Subcutaneous adipose tissue (tissue), 4 donors: ENCODE measurements around the gene LDB3. TPM values are rescaled to one million over a fixed set of nuclear protein-coding genes. Genes with fewer than 3 reads are reported as not detected.

ENCODE experiments used
- CTCF ChIP-seq: fragments of 450-650 bp; IDR thresholded peaks from one replicate; pipeline ENCODE4 v1.5.1; 2016; ENCODE audit warnings: low read depth, mild to moderate bottlenecking, control low read depth, antibody characterized with exemption, moderate library complexity
- total RNA-seq, 4 donors: library from RNA; depleted of rRNA; stranded (reverse); fragments of >200 nt; gene quantifications; one replicate each; pipeline ENCODE4 v1.1.0, GENCODE V29; 2016

Gene LDB3
- total RNA-seq, 4 donors from 2014 or later, result 0.51 to 12.1 (median 2.2) TPM

DNA sequence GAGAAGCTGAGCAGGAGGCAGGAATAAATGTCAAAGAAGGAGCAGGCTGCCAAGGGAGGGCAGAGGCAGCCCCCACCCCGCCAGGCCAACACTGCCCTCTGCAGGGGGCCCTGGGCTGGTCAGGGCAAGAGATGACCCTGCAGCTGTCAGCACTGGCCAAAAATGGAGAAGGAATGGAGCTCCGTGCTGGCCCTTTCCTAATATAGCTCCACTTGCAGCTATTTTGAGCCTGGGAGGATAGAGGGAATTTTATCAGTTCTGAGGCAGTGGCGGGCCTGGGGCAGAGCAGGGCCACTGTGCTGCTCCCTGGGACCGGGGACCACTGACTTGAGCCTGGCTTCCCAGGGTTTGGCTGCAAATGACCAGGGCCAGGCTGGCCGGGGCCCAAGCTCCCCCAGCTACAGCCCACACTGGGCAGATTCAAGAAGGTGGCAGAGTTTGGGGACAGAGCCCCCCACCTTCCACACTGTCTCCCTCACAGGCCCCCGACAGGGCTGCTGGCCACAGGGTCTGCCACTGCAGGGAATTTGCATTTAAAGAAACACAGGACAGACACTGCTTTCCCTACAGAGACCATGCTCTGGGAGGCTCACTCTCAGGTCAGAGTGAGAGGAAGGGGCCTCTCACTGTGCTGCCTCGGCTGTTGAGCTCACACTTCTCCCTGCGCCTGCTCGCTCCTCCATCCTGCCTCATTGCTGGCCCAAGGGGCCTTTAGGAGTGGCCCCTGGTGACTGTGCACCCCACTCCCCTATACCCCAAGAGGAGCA, 16.2 kb downstream of the LDB3 start:
- TF ChIP-seq CTCF, result no peak

- TF ChIP-seq CTCF, result no peak
Measured at GRCh38 chr10:86685416-86685815, 17.1 kb downstream of the LDB3 start.

DNA sequence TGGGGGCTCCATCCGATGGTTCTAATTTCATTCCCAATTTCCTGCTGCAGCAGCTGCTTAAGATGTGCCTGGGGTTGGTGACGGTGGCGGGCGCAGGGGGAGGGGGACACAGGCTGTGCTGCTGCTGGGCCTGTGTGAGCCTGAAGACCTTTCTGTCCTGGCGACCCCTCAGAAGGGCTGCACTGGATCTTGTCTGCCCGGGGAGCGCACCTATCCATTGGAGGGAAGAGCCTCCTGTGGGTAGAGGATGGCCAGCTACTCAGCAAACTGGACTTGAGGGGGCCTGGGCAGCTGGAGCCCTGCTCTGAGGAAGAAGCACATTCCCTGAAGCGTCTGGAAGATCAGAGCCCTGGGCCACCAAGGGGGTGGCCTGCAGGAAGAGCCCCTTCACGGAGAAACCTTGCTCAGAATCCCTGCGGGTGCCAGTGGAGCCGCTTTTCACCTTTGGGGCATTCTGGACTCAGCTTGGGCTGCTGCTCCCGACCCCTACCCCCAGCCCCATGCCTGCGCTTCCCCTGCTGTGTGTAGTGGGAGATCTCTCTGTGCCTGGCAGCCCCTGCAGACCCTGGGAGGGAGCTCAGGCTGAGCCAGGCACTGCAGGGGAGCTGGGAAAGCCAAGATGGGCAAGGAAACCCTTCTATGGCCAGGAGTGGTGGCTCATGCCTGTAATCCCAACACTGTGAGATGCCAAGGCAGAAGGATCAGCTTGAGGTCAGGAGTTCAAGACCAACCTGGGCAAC, 17.8 kb downstream of the LDB3 start:
- no peak for TF ChIP-seq CTCF

DNA sequence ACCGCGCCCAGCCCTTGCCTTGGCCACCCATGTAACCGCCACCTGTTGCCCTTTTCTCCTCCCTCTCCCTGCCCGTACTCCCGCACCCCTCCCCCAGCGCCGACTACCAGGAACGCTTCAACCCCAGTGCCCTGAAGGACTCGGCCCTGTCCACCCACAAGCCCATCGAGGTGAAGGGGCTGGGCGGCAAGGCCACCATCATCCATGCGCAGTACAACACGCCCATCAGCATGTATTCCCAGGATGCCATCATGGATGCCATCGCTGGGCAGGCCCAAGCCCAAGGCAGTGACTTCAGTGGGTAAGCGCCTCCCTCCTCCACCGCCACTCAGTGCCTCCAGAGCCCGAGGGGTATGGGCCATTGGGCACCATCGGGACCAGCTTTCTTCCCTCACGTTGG, 18.7 kb downstream of the LDB3 start:
- no peak for TF ChIP-seq CTCF

GRCh38 chr10:86687750-86688149, 19.4 kb downstream of the LDB3 start:
- TF ChIP-seq CTCF, result no peak

- no peak for TF ChIP-seq CTCF
Measured at GRCh38 chr10:86688398-86688921, 20.1 kb downstream of the LDB3 start.

GRCh38 chr10:86689146-86689545, 20.8 kb downstream of the LDB3 start:
- TF ChIP-seq CTCF, result no peak
